Measurements from ENCODE around the gene FFAR3.
"Not testable (repeated sequence)": the region's sequence is repeated elsewhere in the genome, so short reads cannot be mapped to it uniquely, and the experiment has no call there.

The FFAR3 gene

DNA sequence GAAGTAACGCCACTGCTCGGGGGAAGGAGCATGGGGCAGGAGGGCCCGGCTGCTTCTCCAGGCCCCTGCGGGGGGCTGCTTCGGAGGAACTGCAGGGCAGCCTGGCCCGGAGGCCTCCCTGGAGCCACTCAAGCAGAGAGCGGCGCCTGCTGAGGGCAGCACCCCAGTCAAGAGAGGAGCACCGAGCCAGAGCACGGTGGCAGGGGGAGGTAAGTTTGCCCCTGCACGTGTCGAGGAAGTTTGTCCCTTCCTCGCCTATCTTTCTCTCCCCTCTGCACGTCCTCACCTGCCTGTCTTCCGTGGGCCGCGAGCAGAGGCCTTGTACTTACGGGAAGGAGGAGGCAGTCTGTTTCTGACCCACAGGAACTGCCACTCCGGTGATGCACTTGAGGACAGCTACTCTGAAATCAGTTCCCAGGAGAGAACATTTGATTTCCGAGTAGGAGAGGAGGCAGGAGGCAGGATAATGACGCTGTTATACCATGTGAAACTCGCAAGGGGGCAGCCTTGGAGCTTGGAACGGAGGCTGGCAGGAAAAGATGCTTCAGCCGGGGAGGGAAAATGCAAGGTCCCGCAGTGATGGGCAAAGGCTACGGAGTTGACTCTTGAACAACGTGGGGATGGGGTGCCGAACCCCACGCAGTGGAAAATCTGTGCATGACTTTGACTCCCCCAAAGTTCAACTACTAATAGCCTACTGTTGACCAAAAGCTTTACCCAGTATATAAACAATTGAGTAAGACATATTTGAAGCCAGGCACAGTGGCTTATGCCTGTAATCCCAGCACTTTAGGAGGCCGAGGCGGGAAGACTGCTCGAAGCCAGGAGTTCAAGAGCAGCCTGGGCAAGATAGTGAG lies 5.6 kb upstream of the FFAR3 start:
- Mint-ChIP-seq H3K27ac (no peak overlapping the region), H3K4me1 (peaks cover 36% of the 10 kb centered on the region), H3K36me3 (ENCODE audit: low read depth) (no peaks in the 10 kb centered on the region), H3K9me3 (no peaks in the 10 kb centered on the region), H3K27me3 (peaks cover 4% of the 10 kb centered on the region), H3K4me3 (no peak overlapping the region)
- ATAC-seq (peak; percentile 64), DNase-seq (peak; percentile 80)

DNA sequence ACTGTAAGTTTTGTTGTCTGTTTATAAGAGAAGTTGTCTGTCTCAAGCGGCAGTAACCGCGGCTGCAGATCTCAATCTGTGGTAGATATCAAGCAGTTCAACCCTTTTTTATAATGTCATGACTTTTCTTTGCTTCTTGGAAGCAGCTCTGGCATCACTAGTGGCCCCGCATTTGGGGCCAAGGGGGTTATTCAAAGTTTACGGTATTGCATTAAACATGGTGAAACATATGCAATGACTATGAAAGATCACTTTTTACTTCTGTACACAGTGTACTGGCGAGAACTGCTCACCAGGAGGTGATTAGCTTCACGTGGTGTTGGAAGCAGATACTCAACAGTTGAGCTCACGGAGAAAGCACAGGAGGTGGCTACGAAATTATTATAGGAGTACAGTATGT lies 4.6 kb upstream of the FFAR3 start:
- H3K27me3 Mint-ChIP-seq = peaks cover 4% of the 10 kb centered on the region
- DNase-seq (no peak), ATAC-seq (no peak)
- H3K4me3 Mint-ChIP-seq = no peak overlapping the region
- H3K9me3 Mint-ChIP-seq = no peaks in the 10 kb centered on the region
- H3K36me3 Mint-ChIP-seq (ENCODE audit: low read depth) = no peaks in the 10 kb centered on the region
- H3K4me1 Mint-ChIP-seq = peaks cover 34% of the 10 kb centered on the region
- H3K27ac Mint-ChIP-seq = no peak overlapping the region

DNA sequence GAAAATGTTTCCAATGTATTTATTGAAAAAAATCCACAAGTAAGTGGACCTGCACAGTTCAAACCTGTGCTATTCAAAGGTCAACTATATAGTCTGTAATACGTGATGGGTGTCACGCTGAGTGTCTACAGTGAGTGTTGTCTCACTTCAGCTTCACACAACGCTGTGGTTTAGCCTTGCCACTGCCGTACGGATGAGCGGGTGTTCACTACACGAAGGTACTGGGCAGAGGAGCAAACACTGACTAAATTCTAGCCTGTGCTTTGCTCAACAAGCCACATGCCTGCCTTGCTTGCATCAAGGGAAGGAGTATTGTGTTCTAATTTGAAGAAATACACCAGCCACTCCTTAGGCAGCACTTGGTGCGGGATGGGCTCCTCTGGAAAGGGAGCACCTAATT lies 3.4 kb upstream of the FFAR3 start:
- ATAC-seq (no peak), DNase-seq (no peak)
- no peak overlapping the region for H3K27ac Mint-ChIP-seq
- no peaks in the 10 kb centered on the region for H3K36me3 Mint-ChIP-seq (ENCODE audit: low read depth)
- no peaks in the 10 kb centered on the region for H3K9me3 Mint-ChIP-seq
- peaks cover 4% of the 10 kb centered on the region for H3K27me3 Mint-ChIP-seq
- H3K4me1 Mint-ChIP-seq = peaks cover 25% of the 10 kb centered on the region
- H3K4me3 Mint-ChIP-seq = no peak overlapping the region

- Mint-ChIP-seq H3K9me3 (no peaks in the 10 kb centered on the region), H3K27ac (no peak overlapping the region), H3K4me3 (no peak overlapping the region), H3K36me3 (ENCODE audit: low read depth) (no peaks in the 10 kb centered on the region), H3K27me3 (peaks cover 4% of the 10 kb centered on the region), H3K4me1 (peaks cover 25% of the 10 kb centered on the region)
- DNase-seq = no peak
- no peak for ATAC-seq
Observed at GRCh38 chr19:35355791-35356460, 2.3 kb upstream of the FFAR3 start.

- peaks cover 15% of the 10 kb centered on the region for H3K4me1 Mint-ChIP-seq
- H3K9me3 Mint-ChIP-seq; DNase-seq; H3K27ac Mint-ChIP-seq; H3K4me3 Mint-ChIP-seq; H3K36me3 Mint-ChIP-seq (ENCODE audit: low read depth); ATAC-seq; H3K27me3 Mint-ChIP-seq: not testable (repeated sequence)
Observed at GRCh38 chr19:35358834-35359233, 574 bp downstream of the FFAR3 start.

GRCh38 chr19:35359395-35359794 lies 1.1 kb downstream of the FFAR3 start:
- H3K27me3 Mint-ChIP-seq = not testable (repeated sequence)

DNA sequence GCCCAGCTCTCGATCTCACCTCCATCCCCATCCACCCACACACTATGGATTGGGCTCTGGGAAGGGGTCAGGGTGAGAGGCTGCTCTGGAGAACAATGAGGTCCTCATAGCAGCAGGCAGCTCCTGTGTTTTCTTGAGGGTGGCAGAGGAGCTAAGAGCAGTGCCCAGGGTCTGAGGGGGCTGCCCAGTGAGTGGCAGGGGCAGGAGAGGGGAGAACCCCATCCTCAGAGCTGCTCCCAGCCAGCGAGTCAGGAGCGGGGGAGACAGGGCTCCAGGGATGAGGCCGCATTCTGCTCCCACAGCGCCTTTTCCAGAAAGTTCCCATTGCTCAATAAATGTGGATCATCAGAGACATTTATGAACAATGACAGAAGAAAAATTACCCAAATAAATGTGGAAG lies 1.8 kb downstream of the FFAR3 start:
- H3K4me1 Mint-ChIP-seq = peaks cover 13% of the 10 kb centered on the region
- DNase-seq; H3K4me3 Mint-ChIP-seq; H3K27ac Mint-ChIP-seq; H3K36me3 Mint-ChIP-seq (ENCODE audit: low read depth); ATAC-seq; H3K27me3 Mint-ChIP-seq; H3K9me3 Mint-ChIP-seq: not testable (repeated sequence)

More at GRCh38 chr19:35359395-35359794, 1.1 kb downstream of the FFAR3 start:
- not testable (repeated sequence) for ATAC-seq; H3K9me3 Mint-ChIP-seq; H3K4me3 Mint-ChIP-seq; DNase-seq; H3K27ac Mint-ChIP-seq; H3K36me3 Mint-ChIP-seq (ENCODE audit: low read depth)
- H3K4me1 Mint-ChIP-seq = peaks cover 15% of the 10 kb centered on the region

DNA sequence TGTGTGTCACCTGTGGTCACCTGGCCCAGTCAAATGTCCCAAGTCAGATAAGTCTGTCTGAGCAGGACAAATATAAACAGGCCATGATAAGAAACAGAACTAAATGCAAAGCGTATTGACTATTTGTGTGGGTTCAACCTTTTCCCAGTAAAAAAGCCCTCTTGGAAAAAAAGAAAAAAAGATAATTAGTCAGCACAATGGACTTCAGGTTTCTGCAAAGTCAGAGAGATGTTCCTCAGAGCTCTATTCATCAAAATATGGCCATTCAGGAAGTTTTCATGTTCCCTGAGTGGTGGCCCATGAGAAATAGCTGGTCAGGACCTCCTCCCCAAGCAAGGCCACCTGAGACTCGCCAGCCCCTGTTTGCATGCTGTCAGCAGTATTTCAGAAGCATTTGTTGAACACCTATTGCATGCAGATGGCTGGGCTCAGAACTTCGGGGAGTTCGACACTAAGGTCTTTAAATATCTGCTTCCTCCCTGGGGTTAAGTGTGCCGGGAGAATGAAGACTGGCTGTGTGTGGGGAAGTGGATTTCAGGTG lies 2.7 kb downstream of the FFAR3 start:
- Mint-ChIP-seq H3K4me3 (no peak overlapping the region), H3K9me3 (no peaks in the 10 kb centered on the region), H3K27ac (no peak overlapping the region), H3K4me1 (peaks cover 13% of the 10 kb centered on the region), H3K27me3 (peaks cover 6% of the 10 kb centered on the region), H3K36me3 (ENCODE audit: low read depth) (no peaks in the 10 kb centered on the region)
- DNase-seq = no peak
- ATAC-seq = no peak

- ATAC-seq (no peak), DNase-seq (no peak)
- H3K9me3 Mint-ChIP-seq = no peaks in the 10 kb centered on the region
- no peaks in the 10 kb centered on the region for H3K36me3 Mint-ChIP-seq (ENCODE audit: low read depth)
- no peak overlapping the region for H3K27ac Mint-ChIP-seq
- H3K4me1 Mint-ChIP-seq = peaks cover 10% of the 10 kb centered on the region
- H3K4me3 Mint-ChIP-seq = no peak overlapping the region
- peaks cover 6% of the 10 kb centered on the region for H3K27me3 Mint-ChIP-seq
Observed at GRCh38 chr19:35362261-35363000, 4.2 kb downstream of the FFAR3 start.

DNA sequence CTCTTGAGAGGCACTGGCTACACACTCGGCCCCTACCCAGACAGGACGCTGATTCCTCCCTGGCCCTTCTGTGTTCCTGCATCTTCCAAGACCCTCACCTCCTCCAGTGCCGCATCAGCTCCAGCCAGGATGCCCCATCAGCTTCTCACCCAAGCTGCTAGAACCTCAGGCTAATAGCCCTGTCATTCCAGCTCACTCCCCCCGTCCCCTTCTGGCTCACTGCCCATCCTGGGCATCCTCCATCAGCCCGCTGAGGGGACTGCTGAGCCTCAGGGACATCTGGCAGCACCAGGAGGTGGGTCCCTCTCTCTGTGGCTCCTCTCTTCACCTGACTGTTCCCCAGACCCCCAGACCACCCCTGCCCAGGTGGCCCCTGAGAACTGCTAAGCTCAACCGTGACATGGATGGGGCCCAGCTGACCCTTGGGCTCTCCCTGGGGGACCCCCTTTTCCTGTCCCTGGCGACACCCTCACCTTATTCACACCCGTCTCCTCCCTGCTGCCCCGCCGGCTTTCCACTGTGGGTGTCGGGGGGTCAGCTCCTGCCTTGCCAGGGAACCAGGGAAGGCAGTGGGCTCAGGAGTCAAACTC lies 4.8 kb downstream of the FFAR3 start:
- H3K4me1 Mint-ChIP-seq = peaks cover 4% of the 10 kb centered on the region
- no peak overlapping the region for H3K27ac Mint-ChIP-seq
- no peak for DNase-seq
- peaks cover 8% of the 10 kb centered on the region for H3K27me3 Mint-ChIP-seq
- H3K4me3 Mint-ChIP-seq = no peak overlapping the region
- H3K9me3 Mint-ChIP-seq = no peaks in the 10 kb centered on the region
- no peaks in the 10 kb centered on the region for H3K36me3 Mint-ChIP-seq (ENCODE audit: low read depth)
- no peak for ATAC-seq

- ATAC-seq = no peak
- no peak for DNase-seq
- no peaks in the 10 kb centered on the region for H3K9me3 Mint-ChIP-seq
- no peak overlapping the region for H3K4me3 Mint-ChIP-seq
- H3K4me1 Mint-ChIP-seq = no peaks in the 10 kb centered on the region
- H3K27ac Mint-ChIP-seq = no peak overlapping the region
- peaks cover 10% of the 10 kb centered on the region for H3K27me3 Mint-ChIP-seq
- no peaks in the 10 kb centered on the region for H3K36me3 Mint-ChIP-seq (ENCODE audit: low read depth)
Observed at GRCh38 chr19:35363711-35364425, 5.6 kb downstream of the FFAR3 start.

GRCh38 chr19:35365303-35365702 lies 7.0 kb downstream of the FFAR3 start:
- H3K9me3 Mint-ChIP-seq = no peaks in the 10 kb centered on the region
- no peak overlapping the region for H3K27ac Mint-ChIP-seq
- no peak for ATAC-seq
- no peaks in the 10 kb centered on the region for H3K4me1 Mint-ChIP-seq
- peaks cover 10% of the 10 kb centered on the region for H3K27me3 Mint-ChIP-seq
- no peak overlapping the region for H3K4me3 Mint-ChIP-seq
- H3K36me3 Mint-ChIP-seq (ENCODE audit: low read depth) = no peaks in the 10 kb centered on the region
- no peak for DNase-seq

DNA sequence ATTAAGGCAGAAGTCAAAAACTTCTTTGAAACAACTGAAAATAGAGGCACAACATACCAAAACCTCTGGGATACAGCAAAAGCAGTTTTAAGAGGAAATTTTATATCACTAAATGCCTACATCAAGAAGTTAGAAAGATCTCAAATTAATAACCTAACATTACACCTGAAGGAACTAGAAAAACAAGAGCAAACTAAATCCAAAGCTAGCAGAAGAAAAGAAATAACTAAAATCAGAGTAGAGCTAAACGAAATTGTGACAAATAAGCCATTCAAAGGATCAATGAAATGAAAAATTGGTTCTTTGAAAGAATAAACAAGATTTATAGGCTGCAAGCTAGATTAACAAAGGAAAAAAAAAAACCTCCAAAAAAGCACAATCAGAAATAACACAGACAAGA lies 10.1 kb downstream of the FFAR3 start:
- no peak for ATAC-seq
- Mint-ChIP-seq H3K27ac (no peak overlapping the region), H3K27me3 (peaks cover 13% of the 10 kb centered on the region), H3K36me3 (ENCODE audit: low read depth) (no peaks in the 10 kb centered on the region), H3K9me3 (no peaks in the 10 kb centered on the region), H3K4me1 (no peaks in the 10 kb centered on the region), H3K4me3 (no peak overlapping the region)
- DNase-seq = no peak

GRCh38 chr19:35369522-35369921 lies 11.3 kb downstream of the FFAR3 start:
- Mint-ChIP-seq H3K36me3 (ENCODE audit: low read depth) (no peaks in the 10 kb centered on the region), H3K27me3 (peaks cover 13% of the 10 kb centered on the region), H3K4me3 (no peak overlapping the region), H3K9me3 (no peaks in the 10 kb centered on the region), H3K27ac (peak overlapping the region; percentile 4), H3K4me1 (peaks cover 3% of the 10 kb centered on the region)
- ATAC-seq (no peak), DNase-seq (no peak)
